HAP-1 (cell line): ENCODE measurements around the gene BRMS1.
A peak's percentile ranks its signal among the peaks of the same experiment; 100 is the strongest.

Experiments used
- DNase-seq, 2 experiments: peaks; one replicate each; pipeline ENCODE4 v3.0.0-alpha.2; 2016 to 2020; ENCODE audit warnings: low spot score in 2 of 2
- H3K27me3 ChIP-seq: fragments of 250-450 bp; sonication (Bioruptor Pico); 2 replicates; pipeline ENCODE4 v1.5.1; 2020; ENCODE audit warnings: low read depth, mild to moderate bottlenecking, moderate library complexity
- H3K36me3 ChIP-seq: fragments of 250-450 bp; sonication (Bioruptor Pico); replicated peaks from 2 replicates; pipeline ENCODE4 v1.5.1; 2020; ENCODE audit warnings: mild to moderate bottlenecking
- H3K4me1 ChIP-seq: fragments of 250-450 bp; sonication (Bioruptor Pico); 2 replicates; pipeline ENCODE4 v1.5.1; 2020; ENCODE audit warnings: mild to moderate bottlenecking
- H3K4me3 ChIP-seq: fragments of 250-450 bp; sonication (Bioruptor Pico); 2 replicates; pipeline ENCODE4 v1.5.1; 2020; ENCODE audit warnings: mild to moderate bottlenecking, moderate library complexity
- H3K9me3 ChIP-seq: fragments of 250-450 bp; sonication (Bioruptor Pico); 2 replicates; pipeline ENCODE4 v1.5.1; 2020; ENCODE audit warnings: mild to moderate bottlenecking, moderate library complexity
- in situ Hi-C: fragments of 300-500 bp; cut with MboI; formaldehyde crosslinking; loops from 3 replicates; pipeline ENCODE4 v1.14.3; 2020; ENCODE audit warnings: low sequenced_read_pairs, inconsistent platforms, mixed read lengths

BRMS1 gene

DNA sequence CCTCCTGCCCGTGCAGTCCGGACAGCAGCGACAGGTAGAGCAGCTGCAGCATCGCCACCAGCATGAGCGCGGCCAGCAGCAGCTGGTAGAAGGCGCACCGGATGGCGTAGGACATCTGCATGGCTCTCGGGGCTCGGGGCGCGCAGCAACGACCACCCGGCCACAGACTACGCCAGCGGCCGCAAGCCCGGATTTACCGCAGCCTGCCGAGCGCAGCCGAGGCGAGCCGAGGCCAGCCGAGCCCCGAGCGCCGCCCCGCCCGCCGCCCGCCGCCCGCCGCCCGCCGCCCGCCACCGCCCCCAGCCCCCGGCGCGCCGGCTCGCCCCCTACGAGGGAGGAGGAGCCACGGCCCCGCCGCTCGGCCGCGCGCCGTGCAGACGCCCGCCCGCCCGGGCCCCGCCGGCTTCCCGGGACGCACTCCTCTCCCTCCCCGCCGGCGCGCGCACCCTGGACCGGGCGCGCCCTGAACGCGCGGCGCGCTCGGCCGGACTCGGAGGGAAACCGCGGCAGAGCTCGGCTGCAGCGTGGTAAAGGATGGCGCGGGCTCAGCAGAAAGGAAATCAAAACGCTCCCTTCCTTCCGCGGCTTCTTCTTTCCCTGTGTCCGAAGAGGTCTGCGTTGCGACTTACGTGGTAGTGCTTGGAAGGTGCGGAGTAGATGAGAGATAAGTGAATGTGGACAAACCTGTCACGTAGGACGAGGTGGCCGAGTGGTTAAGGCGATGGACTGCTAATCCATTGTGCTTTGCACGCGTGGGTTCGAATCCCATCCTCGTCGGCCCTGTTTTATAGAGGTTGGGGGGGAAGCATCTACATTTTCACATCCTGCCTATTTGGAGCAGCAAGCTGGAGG, 2.7 kb upstream of the BRMS1 start, which contains the start of gene B4GAT1:
B4GAT1 (minus strand) TSS at position 205 of the 852 bp plus-strand sequence; CDS start at position 121, 84 bp downstream.
- no peaks in the 10 kb centered on the region for H3K27me3 ChIP-seq
- peaks cover 19% of the 10 kb centered on the region for H3K4me1 ChIP-seq
- peak within 1 kb of the TSS; percentile 68 for H3K4me3 ChIP-seq
- in situ Hi-C loops, result no loop called here
- peak; percentile 68 to 90 for DNase-seq
- no peaks in the 10 kb centered on the region for H3K9me3 ChIP-seq
- H3K36me3 ChIP-seq, result peaks cover 10% of the 10 kb centered on the region

GRCh38 chr11:66346476-66347424, 1.8 kb upstream of the BRMS1 start:
- in situ Hi-C loops, result no loop called here
- no peak for DNase-seq
- Histone ChIP-seq H3K9me3 (no peaks in the 10 kb centered on the region), H3K27me3 (no peaks in the 10 kb centered on the region), H3K36me3 (peaks cover 11% of the 10 kb centered on the region), H3K4me3 (peak overlapping the region; percentile 68), H3K4me1 (peaks cover 19% of the 10 kb centered on the region)

DNA sequence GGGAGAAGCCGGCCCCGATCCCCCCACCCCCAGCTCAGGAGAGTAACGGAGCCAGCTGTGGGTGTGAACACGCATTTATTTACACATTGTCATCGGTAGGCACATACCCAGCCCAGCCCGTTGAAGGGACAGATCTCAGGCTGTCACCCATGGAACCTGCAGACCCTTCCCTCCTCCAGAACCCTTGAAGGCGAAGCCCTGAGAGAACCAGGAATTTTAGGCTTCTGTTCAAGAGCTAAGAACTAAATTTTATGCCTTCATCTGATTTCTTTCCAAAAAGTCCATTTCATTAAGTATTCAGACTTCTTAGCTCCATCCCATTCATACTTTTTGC, 379 bp upstream of the BRMS1 start:
- no peaks in the 10 kb centered on the region for H3K9me3 ChIP-seq
- in situ Hi-C loops, result no loop called here
- H3K4me1 ChIP-seq, result peaks cover 19% of the 10 kb centered on the region
- H3K36me3 ChIP-seq, result peaks cover 23% of the 10 kb centered on the region
- no peak for DNase-seq
- no peaks in the 10 kb centered on the region for H3K27me3 ChIP-seq
- peak overlapping the region; percentile 97 for H3K4me3 ChIP-seq

DNA sequence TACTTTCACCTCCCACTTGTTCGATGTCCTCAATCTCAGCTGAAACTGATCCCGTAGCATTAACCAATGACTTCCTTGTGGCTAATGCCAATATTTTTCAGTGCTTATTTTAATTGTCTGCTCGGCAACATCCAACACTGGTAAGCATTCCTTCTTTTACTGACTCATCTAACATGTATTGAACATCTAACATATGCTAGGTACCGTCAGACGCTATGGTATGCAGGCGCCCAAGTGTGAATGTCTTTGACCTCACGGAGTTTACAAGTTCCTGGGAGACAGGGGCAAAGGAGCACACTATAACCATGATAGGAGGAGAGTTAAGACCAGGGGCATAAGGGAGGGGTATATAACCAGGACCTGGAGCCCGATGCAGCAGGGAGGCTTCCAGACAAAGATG, 1.7 kb downstream of the BRMS1 start:
- in situ Hi-C loops, result no loop called here
- no peak overlapping the region for H3K4me3 ChIP-seq
- no peaks in the 10 kb centered on the region for H3K27me3 ChIP-seq
- peaks cover 17% of the 10 kb centered on the region for H3K4me1 ChIP-seq
- DNase-seq, result no peak
- H3K36me3 ChIP-seq, result peaks cover 24% of the 10 kb centered on the region
- H3K9me3 ChIP-seq, result no peaks in the 10 kb centered on the region

- no peak for DNase-seq
- Histone ChIP-seq H3K9me3 (no peaks in the 10 kb centered on the region), H3K4me3 (no peak overlapping the region), H3K4me1 (peaks cover 16% of the 10 kb centered on the region), H3K27me3 (no peaks in the 10 kb centered on the region), H3K36me3 (peaks cover 24% of the 10 kb centered on the region)
- in situ Hi-C loops, result no loop called here
These were observed 3.3 kb downstream of the BRMS1 start for GRCh38 chr11:66341502-66342126.

GRCh38 chr11:66340596-66341501, 4.1 kb downstream of the BRMS1 start:
- in situ Hi-C loops, result no loop called here
- H3K36me3 ChIP-seq, result peaks cover 24% of the 10 kb centered on the region
- H3K4me1 ChIP-seq, result peaks cover 10% of the 10 kb centered on the region

DNA sequence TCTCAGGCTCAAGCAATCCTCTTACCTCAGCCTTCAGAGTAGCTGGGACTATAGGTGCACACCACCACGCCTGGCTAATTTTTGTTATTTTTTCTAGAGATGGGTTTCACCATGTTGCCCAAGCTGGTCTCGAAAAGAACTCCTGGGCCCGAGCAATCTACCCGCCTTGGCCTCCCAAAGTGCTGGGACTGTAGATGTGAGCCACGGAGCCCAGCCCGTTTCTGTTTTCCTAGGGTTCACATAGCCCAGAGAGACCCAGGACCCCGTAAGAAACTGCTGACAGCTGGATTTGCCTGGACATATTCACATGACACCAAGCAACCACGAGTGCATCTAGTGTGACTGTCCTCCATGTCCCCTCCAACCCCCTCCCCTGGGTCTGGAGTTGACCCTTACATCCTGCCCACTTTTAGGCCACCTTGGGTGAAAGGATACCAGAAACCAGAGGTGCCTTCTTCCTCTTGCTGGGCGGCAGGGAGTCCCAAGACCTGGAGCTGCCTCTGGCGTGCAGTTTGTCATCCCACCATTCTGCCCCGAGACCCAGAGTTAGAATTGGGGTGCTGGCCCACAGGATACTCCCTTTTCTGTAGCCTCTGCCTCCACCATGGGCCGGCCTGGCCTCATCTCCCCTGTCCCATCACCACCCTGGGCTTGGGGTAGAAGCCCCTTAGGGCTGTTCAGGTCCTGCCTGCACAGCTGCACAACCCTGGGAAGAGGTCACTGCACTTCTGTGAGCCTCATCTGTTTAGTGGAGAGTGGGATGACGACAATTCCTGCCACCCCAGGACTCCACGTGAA, 5.0 kb downstream of the BRMS1 start:
- H3K36me3 ChIP-seq, result peaks cover 18% of the 10 kb centered on the region
- H3K4me1 ChIP-seq, result peaks cover 3% of the 10 kb centered on the region; the same call in 1 of the 2 replicates
- in situ Hi-C loops, result no loop called here
- DNase-seq, result no peak
- no peaks in the 10 kb centered on the region for H3K9me3 ChIP-seq
- H3K27me3 ChIP-seq, result no peaks in the 10 kb centered on the region
- H3K4me3 ChIP-seq, result no peak overlapping the region

More at GRCh38 chr11:66340596-66341501, 4.1 kb downstream of the BRMS1 start:
- Histone ChIP-seq H3K9me3 (no peaks in the 10 kb centered on the region), H3K4me3 (no peak overlapping the region), H3K27me3 (no peaks in the 10 kb centered on the region)
- DNase-seq, result no peak

GRCh38 chr11:66339162-66339675, 5.7 kb downstream of the BRMS1 start:
- no peaks in the 10 kb centered on the region for H3K9me3 ChIP-seq
- peaks cover 18% of the 10 kb centered on the region for H3K36me3 ChIP-seq
- DNase-seq, result no peak
- no peak overlapping the region for H3K4me3 ChIP-seq
- in situ Hi-C loops, result no loop called here
- H3K4me1 ChIP-seq, result peaks cover 2% of the 10 kb centered on the region; the same call in 1 of the 2 replicates
- no peaks in the 10 kb centered on the region for H3K27me3 ChIP-seq

- in situ Hi-C loops, result no loop called here
- Histone ChIP-seq H3K4me3 (no peak overlapping the region), H3K27me3 (no peaks in the 10 kb centered on the region), H3K4me1 (no peaks in the 10 kb centered on the region), H3K9me3 (no peaks in the 10 kb centered on the region), H3K36me3 (peaks cover 18% of the 10 kb centered on the region)
- no peak for DNase-seq
These were observed 6.4 kb downstream of the BRMS1 start for GRCh38 chr11:66338276-66339161.

DNA sequence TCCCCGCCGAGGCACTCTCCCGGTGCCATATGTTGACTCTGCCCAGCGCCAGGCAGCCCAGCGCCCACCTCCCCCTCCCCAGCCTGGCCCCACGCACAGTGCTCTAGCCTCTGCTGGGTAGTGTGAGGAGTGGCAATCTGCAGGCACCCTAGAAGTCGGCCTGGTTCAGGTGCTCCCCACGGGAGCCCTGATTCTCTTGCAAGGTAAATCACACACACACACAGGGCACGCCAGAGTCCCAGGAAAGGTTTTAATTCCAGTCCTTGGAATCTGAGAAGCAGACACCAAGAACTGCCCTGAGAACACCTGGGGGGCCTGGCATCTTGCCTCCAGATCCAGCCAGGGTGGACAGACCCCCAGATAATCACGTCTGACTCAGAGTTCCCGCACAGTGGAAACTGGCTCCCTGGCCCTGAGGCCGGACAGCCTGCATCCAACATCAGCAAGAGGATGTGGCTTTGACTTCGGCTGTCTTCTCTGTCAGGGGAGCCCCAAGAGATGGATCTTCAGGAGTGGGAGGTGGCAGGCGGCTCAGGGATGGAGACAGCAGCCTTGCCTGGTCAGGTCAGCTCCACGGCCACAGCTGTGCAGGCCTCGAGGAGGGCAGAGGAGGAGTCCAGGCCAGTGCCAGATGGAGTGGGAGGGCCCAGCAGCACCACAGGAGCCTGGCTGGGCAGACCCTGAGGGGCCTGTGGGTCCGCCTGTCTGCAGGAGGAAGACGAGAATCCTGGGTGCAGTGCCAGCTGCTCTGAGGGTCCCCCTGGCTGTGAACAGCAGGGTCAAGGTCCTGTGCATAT, 7.6 kb downstream of the BRMS1 start:
- in situ Hi-C loops, result no loop called here
- no peak overlapping the region for H3K4me3 ChIP-seq
- H3K4me1 ChIP-seq, result no peaks in the 10 kb centered on the region
- peaks cover 14% of the 10 kb centered on the region for H3K36me3 ChIP-seq
- DNase-seq, result no peak
- no peaks in the 10 kb centered on the region for H3K27me3 ChIP-seq
- no peaks in the 10 kb centered on the region for H3K9me3 ChIP-seq
